SU-DHL-6 (cell line): ENCODE results near the gene HTD2.

Experiments used
- H2AFZ ChIP-seq: fragments of 200-600 bp; sonication (generic); 2 replicates; pipeline ENCODE4 v1.6.1; 2014; ENCODE audit warnings: low read depth, mild to moderate bottlenecking, moderate library complexity, mixed read lengths, antibody characterized with exemption, low read length; ENCODE audit not compliant: severe bottlenecking
- H3F3A ChIP-seq: fragments of 200-600 bp; shearing (Covaris generic); 2 replicates; pipeline ENCODE4 v1.6.0; 2016; ENCODE audit warnings: antibody characterized with exemption, mild to moderate bottlenecking; ENCODE audit not compliant: insufficient read depth
- H3K27ac ChIP-seq: fragments of 200-600 bp; sonication (generic); 2 replicates; pipeline ENCODE4 v1.5.1; 2016; ENCODE audit warnings: low read depth, mild to moderate bottlenecking, low read length, moderate library complexity, mixed read lengths
- H3K27me3 ChIP-seq: fragments of 200-600 bp; sonication (generic), shearing (Covaris generic); 2 replicates; pipeline ENCODE4 v1.6.0; 2014; ENCODE audit warnings: mild to moderate bottlenecking, low read length
- H3K36me3 ChIP-seq: fragments of 200-600 bp; sonication (generic); 2 replicates; pipeline ENCODE4 v1.6.1; 2014; ENCODE audit warnings: mild to moderate bottlenecking, low read length, mixed read lengths
- H3K4me2 ChIP-seq: fragments of 300-600, 200-600 bp; shearing (Covaris generic), sonication (generic); 2 replicates; pipeline ENCODE4 v1.6.0; 2014; ENCODE audit warnings: low read length, low read depth, mild to moderate bottlenecking; ENCODE audit not compliant: poor library complexity, severe bottlenecking
- H3K4me3 ChIP-seq: fragments of 200-600 bp; sonication (generic); 2 replicates; pipeline ENCODE4 v1.5.1; 2014; ENCODE audit warnings: antibody characterized with exemption, low read length, mild to moderate bottlenecking, mixed read lengths; ENCODE audit not compliant: insufficient read depth, poor library complexity, severe bottlenecking
- H3K79me2 ChIP-seq: fragments of 200-600 bp; sonication (generic); 2 replicates; pipeline ENCODE4 v1.6.1; 2014; ENCODE audit warnings: mild to moderate bottlenecking, low read length, moderate library complexity; ENCODE audit not compliant: insufficient read depth
- H3K9ac ChIP-seq: fragments of 200-600 bp; sonication (generic); 2 replicates; pipeline ENCODE4 v1.7.0; 2014; ENCODE audit warnings: mild to moderate bottlenecking, low read length
- H3K9me2 ChIP-seq: fragments of 200-600 bp; sonication (generic); replicated peaks from 2 replicates; pipeline ENCODE4 v1.6.1; 2014; ENCODE audit warnings: low read length; ENCODE audit not compliant: insufficient read depth
- H3K9me3 ChIP-seq: fragments of 200-600 bp; sonication (generic); 2 replicates; pipeline ENCODE4 v1.6.1; 2014; ENCODE audit warnings: low read length, mixed read lengths; ENCODE audit not compliant: insufficient read depth
- H4K20me1 ChIP-seq: fragments of 200-600 bp; sonication (generic); 2 replicates; pipeline ENCODE4 v1.6.1; 2014; ENCODE audit warnings: low read depth, mild to moderate bottlenecking, antibody characterized with exemption, low read length, moderate library complexity, mixed read lengths
- EZH2phosphoT487 ChIP-seq: fragments of 200-600 bp; sonication (generic), shearing (Covaris generic); conservative IDR thresholded peaks from 2 replicates; pipeline ENCODE4 v1.6.1; 2018; ENCODE audit warnings: mild to moderate bottlenecking, antibody characterized with exemption, low read length, moderate library complexity, mixed read lengths
- TF ChIP-seq, protein P1 (sequence below): fragments of 200-600 bp; sonication (generic); IDR thresholded peaks from one replicate; pipeline ENCODE4 v1.5.1; 2017; ENCODE audit warnings: antibody characterized with exemption, mild to moderate bottlenecking, low read length, moderate library complexity; ENCODE audit not compliant: insufficient read depth, poor library complexity, severe bottlenecking

Gene HTD2

DNA sequence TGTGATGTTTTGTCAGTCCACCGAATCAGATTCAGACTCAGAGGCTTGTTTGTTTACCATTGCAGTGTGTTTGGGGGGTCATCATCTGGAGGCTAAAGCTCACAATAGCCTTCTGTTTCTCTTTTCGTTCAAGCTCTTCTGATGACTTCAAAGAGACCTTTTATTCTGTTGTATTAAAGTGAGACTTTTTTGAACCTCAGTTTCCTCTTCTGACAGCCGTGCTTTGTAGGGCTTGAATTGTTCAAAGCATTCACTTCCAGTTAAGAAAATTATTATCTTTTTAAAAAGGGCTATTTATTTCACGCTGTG lies 27.6 kb downstream of the HTD2 start:
- no peak overlapping the region for H2AFZ ChIP-seq
- H4K20me1 ChIP-seq, result no peaks in the 10 kb centered on the region
- no peaks in the 10 kb centered on the region for H3K9me3 ChIP-seq
- peaks cover 9% of the 10 kb centered on the region; the same call in 1 of the 2 replicates for H3K36me3 ChIP-seq
- no peaks in the 10 kb centered on the region for H3K9me2 ChIP-seq
- H3K4me3 ChIP-seq, result peak overlapping the region; percentile 75
- peak overlapping the region; percentile 100 for H3K4me2 ChIP-seq
- peaks cover 53% of the 10 kb centered on the region for H3K79me2 ChIP-seq
- no peaks in the 10 kb centered on the region for H3K27me3 ChIP-seq
- peak overlapping the region; percentile 81 for H3K9ac ChIP-seq
- TF ChIP-seq, protein P1, sequence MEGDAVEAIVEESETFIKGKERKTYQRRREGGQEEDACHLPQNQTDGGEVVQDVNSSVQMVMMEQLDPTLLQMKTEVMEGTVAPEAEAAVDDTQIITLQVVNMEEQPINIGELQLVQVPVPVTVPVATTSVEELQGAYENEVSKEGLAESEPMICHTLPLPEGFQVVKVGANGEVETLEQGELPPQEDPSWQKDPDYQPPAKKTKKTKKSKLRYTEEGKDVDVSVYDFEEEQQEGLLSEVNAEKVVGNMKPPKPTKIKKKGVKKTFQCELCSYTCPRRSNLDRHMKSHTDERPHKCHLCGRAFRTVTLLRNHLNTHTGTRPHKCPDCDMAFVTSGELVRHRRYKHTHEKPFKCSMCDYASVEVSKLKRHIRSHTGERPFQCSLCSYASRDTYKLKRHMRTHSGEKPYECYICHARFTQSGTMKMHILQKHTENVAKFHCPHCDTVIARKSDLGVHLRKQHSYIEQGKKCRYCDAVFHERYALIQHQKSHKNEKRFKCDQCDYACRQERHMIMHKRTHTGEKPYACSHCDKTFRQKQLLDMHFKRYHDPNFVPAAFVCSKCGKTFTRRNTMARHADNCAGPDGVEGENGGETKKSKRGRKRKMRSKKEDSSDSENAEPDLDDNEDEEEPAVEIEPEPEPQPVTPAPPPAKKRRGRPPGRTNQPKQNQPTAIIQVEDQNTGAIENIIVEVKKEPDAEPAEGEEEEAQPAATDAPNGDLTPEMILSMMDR, result no peak
- no peak for TF ChIP-seq EZH2phosphoT487
- H3F3A ChIP-seq, result peaks cover 50% of the 10 kb centered on the region
- H3K27ac ChIP-seq, result peak overlapping the region; percentile 98

DNA sequence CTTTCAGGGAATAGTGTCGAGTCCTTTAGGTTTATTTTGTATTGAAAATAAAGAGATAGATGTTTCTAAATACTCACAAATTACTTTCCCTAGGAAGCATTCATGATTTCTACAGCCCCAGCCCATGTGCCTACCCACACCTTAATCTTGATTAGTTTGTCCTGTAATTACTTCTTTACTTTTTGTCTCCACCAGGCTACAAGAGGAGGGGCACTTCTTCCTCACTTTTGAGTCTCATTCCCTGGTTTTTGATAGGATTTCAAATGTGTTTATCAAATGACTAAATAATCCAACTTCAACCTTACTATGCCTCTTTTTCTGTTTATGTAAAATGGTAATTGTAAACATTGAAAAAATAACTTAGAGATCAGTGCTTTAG lies 28.2 kb downstream of the HTD2 start:
- TF ChIP-seq EZH2phosphoT487, result no peak
- TF ChIP-seq, protein P1, result no peak

DNA sequence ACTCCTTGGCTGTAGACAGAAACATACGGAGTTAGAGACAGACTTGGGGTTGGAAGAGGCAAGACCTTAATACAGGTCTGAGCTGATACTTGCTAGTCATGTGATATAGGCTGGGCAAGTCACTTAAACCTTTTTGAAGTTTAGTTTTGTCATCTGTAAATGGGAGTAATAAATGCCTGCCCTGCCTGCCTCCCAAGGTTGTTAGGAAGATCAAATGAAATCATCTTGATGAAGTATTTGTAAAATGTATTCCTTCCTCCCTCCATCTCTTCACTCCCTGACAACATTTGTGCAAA lies 29.3 kb downstream of the HTD2 start:
- H3K4me3 ChIP-seq, result peak overlapping the region; percentile 75
- H3K27ac ChIP-seq, result peak overlapping the region; percentile 98
- H3K36me3 ChIP-seq, result peaks cover 9% of the 10 kb centered on the region; the same call in 1 of the 2 replicates
- H3K9me2 ChIP-seq, result no peaks in the 10 kb centered on the region
- no peaks in the 10 kb centered on the region for H3K27me3 ChIP-seq
- no peak overlapping the region for H2AFZ ChIP-seq
- no peaks in the 10 kb centered on the region for H3K9me3 ChIP-seq
- H3K9ac ChIP-seq, result peak overlapping the region; percentile 81
- peaks cover 60% of the 10 kb centered on the region for H3K79me2 ChIP-seq
- no peak for TF ChIP-seq EZH2phosphoT487
- TF ChIP-seq, protein P1, result no peak
- H3F3A ChIP-seq, result peaks cover 63% of the 10 kb centered on the region
- no peaks in the 10 kb centered on the region for H4K20me1 ChIP-seq
- peak overlapping the region; percentile 100 for H3K4me2 ChIP-seq

More for the DNA sequence above, 28.2 kb downstream of the HTD2 start:
- Histone ChIP-seq H3K4me2 (peak overlapping the region; percentile 100), H3K36me3 (peaks cover 9% of the 10 kb centered on the region; the same call in 1 of the 2 replicates), H3K27me3 (no peaks in the 10 kb centered on the region), H4K20me1 (no peaks in the 10 kb centered on the region), H3K79me2 (peaks cover 57% of the 10 kb centered on the region), H3K9me3 (no peaks in the 10 kb centered on the region), H3K27ac (peak overlapping the region; percentile 98), H3K4me3 (peak overlapping the region; percentile 75), H3F3A (peaks cover 53% of the 10 kb centered on the region), H3K9me2 (no peaks in the 10 kb centered on the region), H3K9ac (peak overlapping the region; percentile 81), H2AFZ (no peak overlapping the region)
